Neural cell (in vitro differentiated cells): Measurements from ENCODE around the gene HELZ2.

ENCODE experiments used
- EP300 ChIP-seq: fragments of 450-650 bp; conservative IDR thresholded peaks from 2 replicates; pipeline ENCODE4 v1.6.1; 2014; ENCODE audit warnings: antibody characterized with exemption, mild to moderate bottlenecking, moderate library complexity; ENCODE audit not compliant: poor library complexity, severe bottlenecking
- POLR2AphosphoS5 ChIP-seq: IDR thresholded peaks from 2 replicates; pipeline ENCODE4 v1.6.1; 2012
- RAD21 ChIP-seq: fragments of 450-650 bp; conservative IDR thresholded peaks from 2 replicates; pipeline ENCODE4 v1.6.1; 2014; ENCODE audit warnings: antibody characterized with exemption, mild to moderate bottlenecking, moderate library complexity
- TF ChIP-seq, protein P1 (sequence below): fragments of 450-650 bp; IDR thresholded peaks from 2 replicates; pipeline ENCODE4 v1.5.1; 2014; ENCODE audit warnings: antibody characterized with exemption, mild to moderate bottlenecking, moderate library complexity; ENCODE audit not compliant: poor library complexity, severe bottlenecking

DNA sequence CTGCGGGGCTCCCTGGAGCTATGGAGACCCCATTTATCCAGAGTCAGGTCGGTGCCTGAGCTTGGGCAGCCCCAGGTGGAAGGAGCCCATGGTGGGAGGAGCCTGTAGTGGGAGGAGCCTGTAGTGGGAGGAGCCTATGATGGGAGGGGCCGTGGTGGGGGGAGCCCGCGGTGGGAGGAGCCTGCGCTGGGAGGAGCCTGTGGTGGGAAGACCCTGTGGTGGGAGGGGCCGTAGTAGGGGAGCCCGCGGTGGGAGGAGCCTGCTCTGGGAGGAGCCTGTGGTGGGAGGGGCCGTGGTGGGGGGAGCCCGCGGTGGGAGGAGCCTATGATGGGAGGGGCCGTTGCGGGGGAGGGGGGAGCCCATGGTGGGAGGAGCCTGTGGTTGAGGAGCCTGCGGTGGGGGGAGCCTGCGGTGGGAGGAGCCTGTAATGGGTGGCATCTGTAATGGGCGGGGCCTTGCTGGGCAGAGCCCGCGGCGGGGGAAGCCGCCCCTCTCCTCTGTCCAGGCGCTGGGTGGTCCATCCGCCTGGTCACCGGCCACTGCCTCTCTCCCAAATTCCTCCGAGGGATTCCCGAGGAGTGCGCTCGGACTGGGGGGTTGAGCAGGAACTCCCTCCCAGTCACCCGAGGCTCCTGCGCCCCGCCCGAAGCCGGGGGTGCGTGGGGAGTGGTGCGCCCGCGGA, 20.6 kb downstream of the HELZ2 start:
- TF ChIP-seq POLR2AphosphoS5 (no peak), EP300 (no peak), RAD21 (no peak)
- TF ChIP-seq, protein P1, sequence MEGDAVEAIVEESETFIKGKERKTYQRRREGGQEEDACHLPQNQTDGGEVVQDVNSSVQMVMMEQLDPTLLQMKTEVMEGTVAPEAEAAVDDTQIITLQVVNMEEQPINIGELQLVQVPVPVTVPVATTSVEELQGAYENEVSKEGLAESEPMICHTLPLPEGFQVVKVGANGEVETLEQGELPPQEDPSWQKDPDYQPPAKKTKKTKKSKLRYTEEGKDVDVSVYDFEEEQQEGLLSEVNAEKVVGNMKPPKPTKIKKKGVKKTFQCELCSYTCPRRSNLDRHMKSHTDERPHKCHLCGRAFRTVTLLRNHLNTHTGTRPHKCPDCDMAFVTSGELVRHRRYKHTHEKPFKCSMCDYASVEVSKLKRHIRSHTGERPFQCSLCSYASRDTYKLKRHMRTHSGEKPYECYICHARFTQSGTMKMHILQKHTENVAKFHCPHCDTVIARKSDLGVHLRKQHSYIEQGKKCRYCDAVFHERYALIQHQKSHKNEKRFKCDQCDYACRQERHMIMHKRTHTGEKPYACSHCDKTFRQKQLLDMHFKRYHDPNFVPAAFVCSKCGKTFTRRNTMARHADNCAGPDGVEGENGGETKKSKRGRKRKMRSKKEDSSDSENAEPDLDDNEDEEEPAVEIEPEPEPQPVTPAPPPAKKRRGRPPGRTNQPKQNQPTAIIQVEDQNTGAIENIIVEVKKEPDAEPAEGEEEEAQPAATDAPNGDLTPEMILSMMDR, result no peak
